ENCODE results near the gene CAPN9. TPM values are rescaled to one million over a fixed set of nuclear protein-coding genes. Genes with fewer than 3 reads are reported as not detected.
A peak's percentile ranks its signal among the peaks of the same experiment; 100 is the strongest.
"Not testable (repeated sequence)": the region's sequence is repeated elsewhere in the genome, so short reads cannot be mapped to it uniquely, and the experiment has no call there.

The CAPN9 gene
- total RNA-seq, 4 donors from 2014 or later = not detected

GRCh38 chr1:230842801-230843200 lies 95.6 kb downstream of the CAPN9 start:
- intact Hi-C loops (cut with DNase I) = no loop called here
- Histone ChIP-seq H3K4me1 (peaks cover 4 to 12% of the 10 kb centered on the region in 2 donors), H3K27me3 (no peaks in the 10 kb centered on the region), H3K36me3 (peaks cover 18 to 26% of the 10 kb centered on the region in 2 donors), H3K9me3 (no peaks in the 10 kb centered on the region), H3K27ac (no peak overlapping the region), H3K4me3 (replicated peaks in 1 of 3) (no peak overlapping the region)
- WGBS, 2 donors = 90 to 93% methylated on average over 8 of the region's 8 CpGs
- TF ChIP-seq, protein P1, sequence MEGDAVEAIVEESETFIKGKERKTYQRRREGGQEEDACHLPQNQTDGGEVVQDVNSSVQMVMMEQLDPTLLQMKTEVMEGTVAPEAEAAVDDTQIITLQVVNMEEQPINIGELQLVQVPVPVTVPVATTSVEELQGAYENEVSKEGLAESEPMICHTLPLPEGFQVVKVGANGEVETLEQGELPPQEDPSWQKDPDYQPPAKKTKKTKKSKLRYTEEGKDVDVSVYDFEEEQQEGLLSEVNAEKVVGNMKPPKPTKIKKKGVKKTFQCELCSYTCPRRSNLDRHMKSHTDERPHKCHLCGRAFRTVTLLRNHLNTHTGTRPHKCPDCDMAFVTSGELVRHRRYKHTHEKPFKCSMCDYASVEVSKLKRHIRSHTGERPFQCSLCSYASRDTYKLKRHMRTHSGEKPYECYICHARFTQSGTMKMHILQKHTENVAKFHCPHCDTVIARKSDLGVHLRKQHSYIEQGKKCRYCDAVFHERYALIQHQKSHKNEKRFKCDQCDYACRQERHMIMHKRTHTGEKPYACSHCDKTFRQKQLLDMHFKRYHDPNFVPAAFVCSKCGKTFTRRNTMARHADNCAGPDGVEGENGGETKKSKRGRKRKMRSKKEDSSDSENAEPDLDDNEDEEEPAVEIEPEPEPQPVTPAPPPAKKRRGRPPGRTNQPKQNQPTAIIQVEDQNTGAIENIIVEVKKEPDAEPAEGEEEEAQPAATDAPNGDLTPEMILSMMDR (IDR thresholded peaks at IDR 0.05) = no peak
- no peak for TF ChIP-seq POLR2A (IDR thresholded peaks at IDR 0.05)
- DNase-seq = peak; percentile 28 to 45

- no peaks in the 10 kb centered on the region for H3K9me3 ChIP-seq
- no peak for DNase-seq
- H3K27ac ChIP-seq = no peak overlapping the region
- peaks cover 13 to 21% of the 10 kb centered on the region in 2 donors for H3K4me1 ChIP-seq
- WGBS, 2 donors = 93 to 94% methylated on average over 21 to 28 of the region's 28 CpGs
- TF ChIP-seq, protein P1 (IDR thresholded peaks at IDR 0.05) = no peak
- H3K36me3 ChIP-seq = peaks cover 18 to 21% of the 10 kb centered on the region in 2 donors
- no peak overlapping the region for H3K4me3 ChIP-seq (replicated peaks in 1 of 3)
- no peaks in the 10 kb centered on the region for H3K27me3 ChIP-seq
- intact Hi-C loops (cut with DNase I) = no loop called here
Measured at GRCh38 chr1:230843503-230844309, 96.5 kb downstream of the CAPN9 start.

DNA sequence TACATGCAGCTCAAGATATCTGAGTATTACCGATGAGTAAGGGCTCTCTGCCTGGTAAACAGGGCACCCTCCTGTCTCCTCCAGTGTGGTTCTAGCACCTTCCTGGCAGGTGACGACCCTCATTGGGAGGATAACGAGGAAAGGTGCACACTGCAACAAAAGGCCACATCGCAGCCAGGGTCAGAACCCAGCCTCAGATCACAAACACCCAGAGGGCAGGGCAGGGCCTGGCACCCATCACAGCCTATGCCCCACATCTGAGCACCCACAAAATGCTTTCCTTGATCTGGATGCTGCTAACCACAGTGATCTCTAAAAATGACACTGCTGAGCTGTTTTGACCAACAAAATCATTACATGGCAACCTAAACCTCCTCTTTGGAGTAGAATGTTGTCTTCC lies 97.4 kb downstream of the CAPN9 start:
- no peak for DNase-seq
- Histone ChIP-seq H3K4me1 (peaks cover 22 to 30% of the 10 kb centered on the region in 2 donors), H3K9me3 (no peaks in the 10 kb centered on the region), H3K27me3 (no peaks in the 10 kb centered on the region), H3K4me3 (replicated peaks in 1 of 3) (no peak overlapping the region), H3K27ac (no peak overlapping the region), H3K36me3 (peaks cover 18 to 19% of the 10 kb centered on the region in 2 donors)
- intact Hi-C loops (cut with DNase I) = no loop called here
- TF ChIP-seq, protein P1 (IDR thresholded peaks at IDR 0.05) = no peak
- TF ChIP-seq POLR2A (IDR thresholded peaks at IDR 0.05) = no peak
- 88 to 100% methylated on average over 4 of the region's 4 CpGs for WGBS, 2 donors

DNA sequence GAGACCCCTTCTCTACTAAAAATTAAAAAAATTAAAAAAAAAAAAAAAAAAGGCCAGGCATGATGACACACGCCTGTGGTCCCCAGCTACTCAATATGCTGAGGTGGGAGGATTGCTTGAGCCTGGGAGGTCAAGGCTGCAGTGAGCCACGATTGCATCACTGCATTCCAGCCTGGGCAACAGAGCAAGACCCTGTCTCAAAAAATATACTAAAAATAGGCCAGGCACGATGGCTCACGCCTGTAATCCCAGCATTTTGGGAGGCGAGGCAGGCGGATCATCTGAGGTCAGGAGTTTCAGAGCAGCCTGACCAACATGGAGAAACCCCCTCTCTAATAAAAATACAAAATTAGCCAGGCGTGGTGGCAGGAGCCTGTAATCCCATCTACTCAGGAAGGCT lies 98.0 kb downstream of the CAPN9 start:
- H3K4me3 ChIP-seq (replicated peaks in 1 of 3); intact Hi-C loops (cut with DNase I); H3K27ac ChIP-seq; H3K9me3 ChIP-seq; H3K27me3 ChIP-seq: not testable (repeated sequence)
- 76% methylated on average over 7 of the region's 7 CpGs for WGBS, 2 donors
- Histone ChIP-seq H3K36me3 (peaks cover 18 to 19% of the 10 kb centered on the region in 2 donors), H3K4me1 (peaks cover 28 to 36% of the 10 kb centered on the region in 2 donors)
- DNase-seq = peak in 1 of 2 donors; percentile 44

- DNase-seq = no peak
- no peaks in the 10 kb centered on the region for H3K9me3 ChIP-seq
- peak overlapping the region; percentile 91 to 99 (median 93) for H3K27ac ChIP-seq
- 73 to 74% methylated on average over 3 of the region's 3 CpGs for WGBS, 2 donors
- H3K4me1 ChIP-seq = peaks cover 45 to 56% of the 10 kb centered on the region in 2 donors
- no peak overlapping the region for H3K4me3 ChIP-seq (replicated peaks in 1 of 3)
- intact Hi-C loops (cut with DNase I) = no loop called here
- TF ChIP-seq, protein P1 (IDR thresholded peaks at IDR 0.05) = no peak
- TF ChIP-seq POLR2A (IDR thresholded peaks at IDR 0.05) = no peak
- no peaks in the 10 kb centered on the region for H3K27me3 ChIP-seq
- H3K36me3 ChIP-seq = peaks cover 10 to 14% of the 10 kb centered on the region in 2 donors
Measured at GRCh38 chr1:230848235-230848634, 101.0 kb downstream of the CAPN9 start.

All from thyroid gland (tissue), 4 donors.